Body of pancreas (tissue), 4 donors: ENCODE measurements around the gene CDH20.

Experiments used
- POLR2A ChIP-seq, 3 donors: fragments of 450-650 bp; IDR thresholded peaks; one replicate each; pipeline ENCODE4 v1.6.1; 2016; ENCODE audit warnings: antibody characterized with exemption in 3 of 3, mild to moderate bottlenecking in 2 of 3
- TF ChIP-seq, protein P1 (sequence below), 7 experiments: fragments of 450-650 bp in 4 of 7; fragments of 200-600 bp in 3 of 7; sonication (generic) in 3 of 7; IDR thresholded peaks; one replicate each; pipeline ENCODE4 v1.5.1; 2016 to 2019; ENCODE audit warnings: antibody characterized with exemption in 7 of 7

DNA sequence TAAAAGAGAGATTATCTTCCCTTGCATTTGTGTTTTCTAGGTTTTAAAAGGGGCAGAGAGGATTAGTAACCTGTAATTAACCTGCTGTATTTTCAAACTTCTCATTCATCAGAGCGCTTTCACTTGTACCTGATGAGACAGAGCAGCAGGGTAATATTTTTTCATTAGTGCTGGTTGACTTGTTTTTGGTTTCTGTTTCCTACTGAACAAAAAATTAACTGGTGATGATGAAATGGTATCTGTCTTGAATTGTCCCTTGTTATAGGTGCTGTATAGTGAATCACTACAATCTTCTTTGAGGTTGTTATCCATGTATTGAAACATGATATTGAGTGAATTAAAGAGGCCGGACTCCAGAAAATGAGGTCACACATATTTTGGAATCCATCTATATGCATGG, 37.9 kb downstream of the CDH20 start:
- TF ChIP-seq, protein P1, sequence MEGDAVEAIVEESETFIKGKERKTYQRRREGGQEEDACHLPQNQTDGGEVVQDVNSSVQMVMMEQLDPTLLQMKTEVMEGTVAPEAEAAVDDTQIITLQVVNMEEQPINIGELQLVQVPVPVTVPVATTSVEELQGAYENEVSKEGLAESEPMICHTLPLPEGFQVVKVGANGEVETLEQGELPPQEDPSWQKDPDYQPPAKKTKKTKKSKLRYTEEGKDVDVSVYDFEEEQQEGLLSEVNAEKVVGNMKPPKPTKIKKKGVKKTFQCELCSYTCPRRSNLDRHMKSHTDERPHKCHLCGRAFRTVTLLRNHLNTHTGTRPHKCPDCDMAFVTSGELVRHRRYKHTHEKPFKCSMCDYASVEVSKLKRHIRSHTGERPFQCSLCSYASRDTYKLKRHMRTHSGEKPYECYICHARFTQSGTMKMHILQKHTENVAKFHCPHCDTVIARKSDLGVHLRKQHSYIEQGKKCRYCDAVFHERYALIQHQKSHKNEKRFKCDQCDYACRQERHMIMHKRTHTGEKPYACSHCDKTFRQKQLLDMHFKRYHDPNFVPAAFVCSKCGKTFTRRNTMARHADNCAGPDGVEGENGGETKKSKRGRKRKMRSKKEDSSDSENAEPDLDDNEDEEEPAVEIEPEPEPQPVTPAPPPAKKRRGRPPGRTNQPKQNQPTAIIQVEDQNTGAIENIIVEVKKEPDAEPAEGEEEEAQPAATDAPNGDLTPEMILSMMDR (IDR thresholded peaks at IDR 0.05), result no peak
- no peak for TF ChIP-seq POLR2A (IDR thresholded peaks at IDR 0.05)
